SU-DHL-6 (cell line): ENCODE data around the gene PTPRN2.
"Not testable (repeated sequence)": the region's sequence is repeated elsewhere in the genome, so short reads cannot be mapped to it uniquely, and the experiment has no call there.

Experiments used
- H2AFZ ChIP-seq: fragments of 200-600 bp; sonication (generic); 2 replicates; pipeline ENCODE4 v1.6.1; 2014; ENCODE audit warnings: low read depth, mild to moderate bottlenecking, moderate library complexity, mixed read lengths, antibody characterized with exemption, low read length; ENCODE audit not compliant: severe bottlenecking
- H3F3A ChIP-seq: fragments of 200-600 bp; shearing (Covaris generic); 2 replicates; pipeline ENCODE4 v1.6.0; 2016; ENCODE audit warnings: antibody characterized with exemption, mild to moderate bottlenecking; ENCODE audit not compliant: insufficient read depth
- H3K27ac ChIP-seq: fragments of 200-600 bp; sonication (generic); 2 replicates; pipeline ENCODE4 v1.5.1; 2016; ENCODE audit warnings: low read depth, mild to moderate bottlenecking, low read length, moderate library complexity, mixed read lengths
- H3K27me3 ChIP-seq: fragments of 200-600 bp; sonication (generic), shearing (Covaris generic); 2 replicates; pipeline ENCODE4 v1.6.0; 2014; ENCODE audit warnings: mild to moderate bottlenecking, low read length
- H3K36me3 ChIP-seq: fragments of 200-600 bp; sonication (generic); 2 replicates; pipeline ENCODE4 v1.6.1; 2014; ENCODE audit warnings: mild to moderate bottlenecking, low read length, mixed read lengths
- H3K4me2 ChIP-seq: fragments of 300-600, 200-600 bp; shearing (Covaris generic), sonication (generic); 2 replicates; pipeline ENCODE4 v1.6.0; 2014; ENCODE audit warnings: low read length, low read depth, mild to moderate bottlenecking; ENCODE audit not compliant: poor library complexity, severe bottlenecking
- H3K4me3 ChIP-seq: fragments of 200-600 bp; sonication (generic); 2 replicates; pipeline ENCODE4 v1.5.1; 2014; ENCODE audit warnings: antibody characterized with exemption, low read length, mild to moderate bottlenecking, mixed read lengths; ENCODE audit not compliant: insufficient read depth, poor library complexity, severe bottlenecking
- H3K79me2 ChIP-seq: fragments of 200-600 bp; sonication (generic); 2 replicates; pipeline ENCODE4 v1.6.1; 2014; ENCODE audit warnings: mild to moderate bottlenecking, low read length, moderate library complexity; ENCODE audit not compliant: insufficient read depth
- H3K9ac ChIP-seq: fragments of 200-600 bp; sonication (generic); 2 replicates; pipeline ENCODE4 v1.7.0; 2014; ENCODE audit warnings: mild to moderate bottlenecking, low read length
- H3K9me2 ChIP-seq: fragments of 200-600 bp; sonication (generic); replicated peaks from 2 replicates; pipeline ENCODE4 v1.6.1; 2014; ENCODE audit warnings: low read length; ENCODE audit not compliant: insufficient read depth
- H3K9me3 ChIP-seq: fragments of 200-600 bp; sonication (generic); 2 replicates; pipeline ENCODE4 v1.6.1; 2014; ENCODE audit warnings: low read length, mixed read lengths; ENCODE audit not compliant: insufficient read depth
- H4K20me1 ChIP-seq: fragments of 200-600 bp; sonication (generic); 2 replicates; pipeline ENCODE4 v1.6.1; 2014; ENCODE audit warnings: low read depth, mild to moderate bottlenecking, antibody characterized with exemption, low read length, moderate library complexity, mixed read lengths
- CTCF ChIP-seq: fragments of 200-600 bp; sonication (generic); IDR thresholded peaks from one replicate; pipeline ENCODE4 v1.5.1; 2017; ENCODE audit warnings: antibody characterized with exemption, mild to moderate bottlenecking, low read length, moderate library complexity; ENCODE audit not compliant: insufficient read depth, poor library complexity, severe bottlenecking
- EZH2phosphoT487 ChIP-seq: fragments of 200-600 bp; sonication (generic), shearing (Covaris generic); conservative IDR thresholded peaks from 2 replicates; pipeline ENCODE4 v1.6.1; 2018; ENCODE audit warnings: mild to moderate bottlenecking, antibody characterized with exemption, low read length, moderate library complexity, mixed read lengths

The PTPRN2 gene

GRCh38 chr7:158421361-158421760 is 166.3 kb downstream of the PTPRN2 start:
- Histone ChIP-seq H3K36me3 (no peaks in the 10 kb centered on the region), H3K9me2 (no peaks in the 10 kb centered on the region), H3K79me2 (no peaks in the 10 kb centered on the region), H3F3A (no peaks in the 10 kb centered on the region), H3K4me2 (no peak overlapping the region), H3K27me3 (no peaks in the 10 kb centered on the region), H3K4me3 (no peak overlapping the region), H2AFZ (no peak overlapping the region), H3K27ac (no peak overlapping the region), H3K9ac (no peak overlapping the region), H3K9me3 (no peaks in the 10 kb centered on the region), H4K20me1 (no peaks in the 10 kb centered on the region)
- TF ChIP-seq CTCF (no peak), EZH2phosphoT487 (no peak)

GRCh38 chr7:158420591-158421340 is 166.9 kb downstream of the PTPRN2 start:
- Histone ChIP-seq H3K36me3 (no peaks in the 10 kb centered on the region), H3K79me2 (no peaks in the 10 kb centered on the region), H3K4me2 (no peak overlapping the region), H3K27me3 (no peaks in the 10 kb centered on the region), H4K20me1 (no peaks in the 10 kb centered on the region), H3K9me2 (no peaks in the 10 kb centered on the region), H2AFZ (no peak overlapping the region), H3F3A (no peaks in the 10 kb centered on the region), H3K9me3 (no peaks in the 10 kb centered on the region), H3K27ac (no peak overlapping the region), H3K4me3 (no peak overlapping the region), H3K9ac (no peak overlapping the region)
- no peak for TF ChIP-seq EZH2phosphoT487
- TF ChIP-seq CTCF, result no peak

GRCh38 chr7:158419238-158419785 is 168.3 kb downstream of the PTPRN2 start:
- Histone ChIP-seq H3K9me3 (no peaks in the 10 kb centered on the region), H4K20me1 (no peaks in the 10 kb centered on the region), H3F3A (no peaks in the 10 kb centered on the region), H3K4me3 (no peak overlapping the region), H3K79me2 (no peaks in the 10 kb centered on the region), H3K4me2 (no peak overlapping the region), H3K27me3 (no peaks in the 10 kb centered on the region), H3K27ac (no peak overlapping the region), H3K9me2 (no peaks in the 10 kb centered on the region), H2AFZ (no peak overlapping the region), H3K9ac (no peak overlapping the region), H3K36me3 (no peaks in the 10 kb centered on the region)
- TF ChIP-seq CTCF, result no peak
- no peak for TF ChIP-seq EZH2phosphoT487

- not testable (repeated sequence) for H2AFZ ChIP-seq, H3F3A ChIP-seq, H3K27ac ChIP-seq
Measured at GRCh38 chr7:158418395-158418794, 169.2 kb downstream of the PTPRN2 start.

More at GRCh38 chr7:158418395-158418794, 169.2 kb downstream of the PTPRN2 start:
- not testable (repeated sequence) for H3K9me3 ChIP-seq, H3K27me3 ChIP-seq, H3K36me3 ChIP-seq, H3K9ac ChIP-seq, H3K4me3 ChIP-seq, H4K20me1 ChIP-seq, H3K79me2 ChIP-seq, H3K4me2 ChIP-seq, H3K9me2 ChIP-seq
